C4-2B (cell line): ENCODE measurements around the gene VIM.

ENCODE experiments used
- CTCF ChIP-seq: fragments of 450-650 bp; conservative IDR thresholded peaks from 2 replicates; pipeline ENCODE4 v1.5.1; 2017; ENCODE audit warnings: mild to moderate bottlenecking
- ZFX ChIP-seq: fragments of 450-650 bp; IDR thresholded peaks from 2 replicates; pipeline ENCODE4 v1.6.1; 2017

GRCh38 chr10:17229016-17229716, 1.1 kb downstream of the VIM start:
- TF ChIP-seq ZFX (no peak), CTCF (no peak)
